Sigmoid colon (tissue), 3 donors: ENCODE data around the gene MYO15B.

Source experiments
- POLR2A ChIP-seq, 2 donors: fragments of 450-650 bp; IDR thresholded peaks; one replicate each; pipeline ENCODE4 v1.6.1; 2016; ENCODE audit warnings: antibody characterized with exemption in 2 of 2, mild to moderate bottlenecking in 2 of 2, moderate library complexity in 2 of 2
- TF ChIP-seq, protein P1 (sequence below), 4 experiments: fragments of 450-650 bp in 3 of 4; fragments of 200-600 bp in 1 of 4; IDR thresholded peaks; one replicate each; pipeline ENCODE4 v1.5.1; 2016 to 2019; ENCODE audit warnings: antibody characterized with exemption in 4 of 4, mild to moderate bottlenecking in 3 of 4, moderate library complexity in 2 of 4

DNA sequence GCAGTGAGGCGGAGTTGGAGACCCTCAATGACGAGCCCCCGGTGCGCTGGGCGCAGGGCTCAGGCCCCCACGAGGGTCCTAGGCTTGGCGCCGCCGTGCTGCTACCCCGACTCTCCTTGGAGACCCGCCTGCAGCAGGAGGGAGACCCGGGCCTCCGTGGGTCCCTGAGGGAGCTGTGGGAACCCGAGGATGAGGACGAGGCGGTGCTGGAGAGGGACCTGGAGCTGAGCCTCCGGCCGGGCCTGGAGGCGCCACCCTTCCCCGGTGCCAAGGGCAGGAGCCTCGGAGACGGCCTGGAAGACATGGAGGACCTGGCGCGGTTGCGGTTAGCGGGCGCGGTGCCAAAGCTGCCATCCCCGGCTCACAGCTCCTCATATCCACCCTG, 2.3 kb downstream of the MYO15B start:
- TF ChIP-seq, protein P1, sequence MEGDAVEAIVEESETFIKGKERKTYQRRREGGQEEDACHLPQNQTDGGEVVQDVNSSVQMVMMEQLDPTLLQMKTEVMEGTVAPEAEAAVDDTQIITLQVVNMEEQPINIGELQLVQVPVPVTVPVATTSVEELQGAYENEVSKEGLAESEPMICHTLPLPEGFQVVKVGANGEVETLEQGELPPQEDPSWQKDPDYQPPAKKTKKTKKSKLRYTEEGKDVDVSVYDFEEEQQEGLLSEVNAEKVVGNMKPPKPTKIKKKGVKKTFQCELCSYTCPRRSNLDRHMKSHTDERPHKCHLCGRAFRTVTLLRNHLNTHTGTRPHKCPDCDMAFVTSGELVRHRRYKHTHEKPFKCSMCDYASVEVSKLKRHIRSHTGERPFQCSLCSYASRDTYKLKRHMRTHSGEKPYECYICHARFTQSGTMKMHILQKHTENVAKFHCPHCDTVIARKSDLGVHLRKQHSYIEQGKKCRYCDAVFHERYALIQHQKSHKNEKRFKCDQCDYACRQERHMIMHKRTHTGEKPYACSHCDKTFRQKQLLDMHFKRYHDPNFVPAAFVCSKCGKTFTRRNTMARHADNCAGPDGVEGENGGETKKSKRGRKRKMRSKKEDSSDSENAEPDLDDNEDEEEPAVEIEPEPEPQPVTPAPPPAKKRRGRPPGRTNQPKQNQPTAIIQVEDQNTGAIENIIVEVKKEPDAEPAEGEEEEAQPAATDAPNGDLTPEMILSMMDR (IDR thresholded peaks at IDR 0.05): no peak
- no peak for TF ChIP-seq POLR2A (IDR thresholded peaks at IDR 0.05)
